Measurements from ENCODE around the gene VARS2.
"Not testable (repeated sequence)": the region's sequence is repeated elsewhere in the genome, so short reads cannot be mapped to it uniquely, and the experiment has no call there.

VARS2 gene

DNA sequence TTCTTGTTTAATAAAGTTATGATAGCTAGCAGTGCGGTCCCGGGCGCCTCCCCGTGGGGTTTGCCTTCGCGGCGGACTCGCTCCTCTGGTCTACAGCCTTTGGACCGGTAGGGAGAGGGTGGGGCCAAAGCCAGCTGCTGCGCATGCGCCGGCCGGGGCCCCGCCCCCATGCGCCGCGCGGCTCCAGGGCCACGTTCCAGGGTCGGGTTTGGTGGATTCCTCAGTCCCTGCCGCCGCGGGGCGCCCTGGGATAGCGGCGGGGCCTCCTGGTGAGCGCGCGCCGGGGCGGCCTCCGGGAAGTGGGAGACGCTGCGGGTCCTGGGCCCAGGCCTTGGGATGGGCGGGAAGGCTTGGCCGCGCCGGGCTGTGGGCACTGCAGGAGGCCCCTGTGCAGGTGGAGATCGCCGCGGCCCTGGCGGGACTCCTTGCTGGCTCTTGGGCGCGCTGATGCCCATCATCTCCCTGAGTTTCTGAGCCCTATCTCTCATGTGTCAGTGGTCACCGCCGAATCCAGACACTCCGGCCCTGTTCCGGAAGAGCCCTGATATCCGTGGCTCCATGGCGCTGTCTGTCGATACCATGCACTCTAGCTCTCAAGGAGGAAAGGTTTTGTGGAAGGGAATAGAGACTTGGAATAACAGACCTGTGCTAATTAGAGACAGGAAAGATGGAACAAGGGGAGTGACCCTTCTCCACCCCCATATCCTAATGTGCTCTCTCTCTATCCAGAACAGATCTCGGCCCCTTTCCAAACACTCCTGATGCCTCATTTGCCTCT is at the start of gene VARS2:
VARS2 (plus strand) TSS at position 163 of the 778 bp plus-strand sequence; CDS start at position 762, 599 bp downstream.
- in situ Hi-C loops (cut with MboI; ENCODE audit: low sequenced_read_pairs), result no loop called here

- in situ Hi-C loops (cut with MboI; ENCODE audit: low sequenced_read_pairs), result no loop called here
Measured at GRCh38 chr6:30864325-30864724, 49.7 kb upstream of the VARS2 start.

DNA sequence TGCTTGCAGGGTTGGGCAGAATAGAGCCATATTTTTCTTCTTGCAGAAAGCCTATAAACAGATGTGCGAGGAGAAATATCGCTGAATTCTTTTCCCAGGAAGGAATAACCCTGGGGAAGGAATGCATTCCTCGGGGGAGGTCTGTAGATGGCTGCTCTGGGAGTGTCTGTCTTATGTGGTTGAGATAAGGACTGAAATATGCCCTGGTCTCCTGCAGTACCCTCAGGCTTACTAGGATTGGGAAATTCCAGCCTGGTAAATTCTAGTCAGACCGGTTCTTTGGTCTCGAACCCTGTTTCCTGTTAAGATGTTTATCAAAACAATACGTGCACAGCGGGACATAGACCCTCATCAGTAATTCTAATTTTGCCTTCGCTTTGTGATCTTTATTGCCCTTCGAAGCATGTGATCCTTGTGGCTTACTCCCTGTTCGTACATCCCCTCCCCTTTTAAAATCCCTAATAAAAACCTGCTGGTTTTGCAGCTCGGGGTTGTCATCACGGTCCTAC is 44.7 kb upstream of the VARS2 start:
- in situ Hi-C loops (cut with MboI; ENCODE audit: low sequenced_read_pairs), result not testable (repeated sequence)

DNA sequence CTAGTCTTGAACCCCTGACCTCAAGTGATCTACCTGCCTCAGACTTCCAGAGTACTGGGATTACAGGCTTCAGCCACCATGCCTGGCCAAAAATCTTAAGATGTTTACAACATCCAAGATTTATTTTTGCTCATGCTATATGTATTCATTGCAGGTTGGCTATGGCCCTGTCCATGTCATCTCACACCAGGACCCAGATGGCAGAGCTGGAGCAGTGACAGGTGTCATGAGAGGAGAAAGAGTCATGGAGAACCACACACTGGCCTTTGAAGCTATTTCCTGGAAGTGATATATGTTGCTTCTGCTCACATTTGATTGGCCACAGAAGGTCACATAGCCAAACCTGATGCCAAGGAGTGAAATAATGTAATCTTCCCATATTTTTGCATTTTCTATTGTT is 43.5 kb upstream of the VARS2 start:
- in situ Hi-C loops (cut with MboI; ENCODE audit: low sequenced_read_pairs), result no loop called here

- in situ Hi-C loops (cut with MboI; ENCODE audit: low sequenced_read_pairs), result no loop called here
Measured at GRCh38 chr6:30871592-30872183, 42.4 kb upstream of the VARS2 start.

DNA sequence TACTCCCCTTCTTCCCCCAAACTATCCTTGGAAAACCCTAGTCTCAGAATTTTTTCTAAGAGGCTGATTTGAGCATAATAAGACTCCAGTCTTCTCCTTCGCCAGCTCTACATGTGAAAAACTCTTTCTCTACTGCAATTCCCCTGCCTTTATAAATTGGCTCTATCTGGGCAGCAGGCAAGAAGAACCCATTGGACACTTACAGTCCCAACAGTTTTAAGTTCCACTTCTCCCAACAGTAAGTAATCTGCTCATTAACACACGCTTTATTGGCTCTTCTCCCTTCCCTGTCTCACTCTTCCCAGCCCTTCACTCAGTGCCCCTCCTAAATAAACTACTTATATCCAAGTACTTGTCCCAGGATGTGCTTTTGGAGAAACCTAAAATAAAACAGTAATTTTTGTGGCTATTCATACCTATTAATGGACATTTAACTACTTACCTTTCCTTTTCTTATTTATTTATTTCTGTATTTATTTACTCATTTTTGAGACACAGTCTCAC is 40.8 kb upstream of the VARS2 start:
- in situ Hi-C loops (cut with MboI; ENCODE audit: low sequenced_read_pairs), result no loop called here

DNA sequence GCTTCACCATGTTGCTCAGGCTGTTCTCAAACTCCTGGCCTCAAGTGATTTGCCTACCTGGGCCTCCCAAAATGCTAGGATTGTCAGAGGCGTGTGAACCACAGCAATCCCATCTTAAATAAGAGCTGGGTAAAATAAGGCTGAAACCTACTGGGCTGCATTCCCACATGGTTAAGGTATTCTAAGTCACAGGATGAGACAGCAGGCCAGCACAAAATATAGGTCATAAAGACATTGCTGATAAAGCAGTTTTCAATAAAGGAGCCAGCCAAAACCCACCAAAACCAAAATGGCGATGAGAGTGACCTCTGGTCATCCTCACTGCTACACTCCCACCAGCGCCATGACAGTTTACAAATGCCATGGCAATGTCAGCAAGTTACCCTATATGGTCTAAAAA is 40.2 kb upstream of the VARS2 start:
- in situ Hi-C loops (cut with MboI; ENCODE audit: low sequenced_read_pairs), result not testable (repeated sequence)

GRCh38 chr6:30875244-30876038 is 38.6 kb upstream of the VARS2 start:
- in situ Hi-C loops (cut with MboI; ENCODE audit: low sequenced_read_pairs), result no loop called here

GRCh38 chr6:30876039-30876730 is 37.9 kb upstream of the VARS2 start:
- in situ Hi-C loops (cut with MboI; ENCODE audit: low sequenced_read_pairs), result no loop called here

- in situ Hi-C loops (cut with MboI; ENCODE audit: low sequenced_read_pairs), result no loop called here
Measured at GRCh38 chr6:30877419-30878262, 36.4 kb upstream of the VARS2 start.

- in situ Hi-C loops (cut with MboI; ENCODE audit: low sequenced_read_pairs), result no loop called here
Measured at GRCh38 chr6:30879684-30880427, 34.2 kb upstream of the VARS2 start.

- in situ Hi-C loops (cut with MboI; ENCODE audit: low sequenced_read_pairs), result no loop called here
Measured at GRCh38 chr6:30880698-30881252, 33.3 kb upstream of the VARS2 start.

DNA sequence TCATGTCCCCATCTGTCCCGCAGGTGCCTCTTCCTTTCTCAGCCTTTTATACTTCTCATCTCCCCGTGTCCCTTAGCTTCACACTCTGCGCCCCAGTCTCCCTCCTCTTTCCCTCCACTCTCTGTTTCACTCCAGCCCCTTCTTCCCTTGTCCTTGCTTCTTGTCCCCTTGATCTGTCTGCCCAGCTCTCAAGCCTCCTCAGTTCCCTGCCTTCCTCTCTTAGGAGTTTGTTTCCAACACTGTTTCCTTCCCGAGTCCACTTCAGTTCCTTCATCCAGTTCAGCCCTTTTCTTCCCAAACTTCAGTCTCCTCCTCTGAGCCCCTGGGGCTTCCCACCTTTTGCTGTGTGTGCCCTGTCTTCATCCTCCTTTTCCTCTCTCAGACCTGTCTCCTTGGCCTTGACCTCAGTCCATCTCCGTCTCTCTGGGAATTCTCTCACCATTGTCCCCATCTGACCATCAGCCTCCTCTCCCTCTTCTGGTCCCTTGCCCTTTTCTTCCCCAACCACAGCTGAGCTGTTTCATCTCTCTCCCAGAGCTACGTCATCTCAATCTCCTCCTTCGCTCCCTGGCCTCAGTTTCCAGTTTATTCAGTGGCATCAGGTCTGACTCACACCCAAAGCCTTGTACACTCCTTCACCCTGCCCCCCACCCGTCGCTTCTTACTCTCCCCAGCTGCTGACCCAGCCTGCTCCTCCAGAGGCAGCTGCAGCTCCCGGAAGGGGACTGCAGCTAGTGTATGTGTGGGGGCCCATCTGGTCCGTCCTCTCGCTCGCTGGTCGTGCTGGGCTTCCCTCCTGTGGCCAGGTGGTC is 32.4 kb upstream of the VARS2 start:
- in situ Hi-C loops (cut with MboI; ENCODE audit: low sequenced_read_pairs), result no loop called here

- in situ Hi-C loops (cut with MboI; ENCODE audit: low sequenced_read_pairs), result no loop called here
Measured at GRCh38 chr6:30882204-30882758, 31.8 kb upstream of the VARS2 start.

DNA sequence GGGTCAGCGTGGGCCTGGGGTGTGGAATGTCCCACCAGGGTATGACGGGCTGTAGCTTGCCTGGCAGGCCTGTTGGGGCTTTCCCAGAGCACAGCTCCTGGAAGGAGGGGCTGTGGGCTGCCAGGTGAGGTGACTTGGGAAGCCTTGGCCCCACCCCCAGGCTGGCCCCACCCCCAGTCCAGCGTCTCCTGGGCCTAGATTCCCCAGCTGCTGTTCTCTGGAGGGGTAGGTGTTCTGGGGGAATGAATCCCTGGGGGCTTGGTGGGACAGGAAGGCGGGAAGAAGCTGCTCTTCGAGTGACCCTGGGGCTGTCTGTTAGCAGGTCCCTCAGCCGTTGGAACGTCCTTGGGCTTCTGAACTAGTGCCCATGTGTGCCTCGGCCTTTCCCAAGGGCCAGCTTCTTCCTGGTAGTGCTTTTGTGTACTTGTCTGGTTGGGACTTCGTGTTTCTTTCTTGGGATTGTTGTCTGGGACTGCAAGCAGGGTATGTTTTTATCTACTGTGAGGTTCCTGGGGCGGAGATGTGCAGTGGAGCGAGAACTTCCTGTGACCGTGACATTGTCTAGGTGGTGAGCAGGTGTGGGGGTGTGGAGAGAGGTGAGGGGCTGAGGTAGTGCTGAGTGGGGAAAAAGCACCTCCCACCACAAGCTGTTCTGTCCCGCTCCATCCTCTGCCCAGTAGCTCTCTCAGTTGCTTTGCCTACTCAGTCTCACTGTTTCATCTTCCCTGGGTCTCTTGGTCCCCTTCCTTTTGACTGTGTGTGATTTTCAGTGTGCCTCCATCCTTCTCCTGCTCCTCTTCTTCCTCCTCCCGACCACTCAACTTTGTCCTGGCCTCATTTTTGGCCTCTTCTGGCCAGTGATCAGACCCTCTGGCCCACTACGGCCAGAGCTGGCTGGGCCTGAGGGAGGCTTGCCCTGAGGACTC is 31.0 kb upstream of the VARS2 start:
- in situ Hi-C loops (cut with MboI; ENCODE audit: low sequenced_read_pairs), result no loop called here

DNA sequence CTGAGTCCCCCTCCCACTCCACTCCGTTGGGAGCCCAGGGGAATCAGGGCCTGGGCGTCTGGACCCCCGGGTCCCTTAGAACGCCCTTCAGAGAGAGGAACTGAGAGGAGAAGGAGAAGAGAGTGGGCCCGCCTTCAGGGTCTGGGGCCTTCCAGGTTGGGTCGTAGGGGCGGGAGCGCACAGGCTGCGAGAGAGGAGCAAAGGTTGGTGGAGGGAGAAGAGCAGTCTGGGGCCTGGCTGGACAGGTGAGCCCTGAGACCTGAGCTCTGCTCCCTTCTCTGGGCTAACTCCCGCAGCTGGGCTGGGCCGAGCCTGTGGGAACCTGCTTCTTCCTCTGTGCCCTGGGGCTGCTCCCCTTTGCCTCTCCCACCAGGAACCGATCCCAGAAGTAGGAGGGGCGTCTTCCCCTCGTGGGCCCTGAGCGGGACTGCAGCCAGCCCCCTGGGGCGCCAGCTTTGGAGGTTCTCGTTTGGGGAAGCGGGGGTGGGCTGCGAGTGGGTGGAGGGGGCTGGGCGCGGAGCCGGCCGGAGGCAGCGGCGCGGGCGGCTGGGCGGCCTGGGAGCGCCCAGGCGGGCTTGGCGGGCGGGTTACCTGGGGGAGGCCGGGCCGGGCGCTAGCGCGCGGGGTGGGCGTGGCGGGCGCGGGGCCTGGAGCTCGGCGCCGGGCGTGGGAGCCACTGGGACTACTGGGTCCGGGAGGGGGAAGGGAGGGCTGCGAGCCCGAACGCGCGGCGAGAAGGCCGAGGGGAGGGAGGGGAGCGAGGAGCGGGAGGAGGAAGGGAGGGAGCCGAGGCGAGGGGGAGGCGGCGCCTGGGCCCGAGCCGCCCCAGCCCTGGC is 30.1 kb upstream of the VARS2 start, which contains the start of gene DDR1:
DDR1 (plus strand) TSS at position 835 of the 836 bp plus-strand sequence. CDS start 4,211 bp downstream, outside the sequence.
- in situ Hi-C loops (cut with MboI; ENCODE audit: low sequenced_read_pairs), result no loop called here

All from hTERT RPE-1 (cell line).